Measurements from ENCODE around the gene DRC7. TPM values are rescaled to one million over a fixed set of nuclear protein-coding genes. Genes with fewer than 3 reads are reported as not detected.

DRC7 gene
- total RNA-seq, 1 donor from 2014 or later = under 0.01 TPM

DNA sequence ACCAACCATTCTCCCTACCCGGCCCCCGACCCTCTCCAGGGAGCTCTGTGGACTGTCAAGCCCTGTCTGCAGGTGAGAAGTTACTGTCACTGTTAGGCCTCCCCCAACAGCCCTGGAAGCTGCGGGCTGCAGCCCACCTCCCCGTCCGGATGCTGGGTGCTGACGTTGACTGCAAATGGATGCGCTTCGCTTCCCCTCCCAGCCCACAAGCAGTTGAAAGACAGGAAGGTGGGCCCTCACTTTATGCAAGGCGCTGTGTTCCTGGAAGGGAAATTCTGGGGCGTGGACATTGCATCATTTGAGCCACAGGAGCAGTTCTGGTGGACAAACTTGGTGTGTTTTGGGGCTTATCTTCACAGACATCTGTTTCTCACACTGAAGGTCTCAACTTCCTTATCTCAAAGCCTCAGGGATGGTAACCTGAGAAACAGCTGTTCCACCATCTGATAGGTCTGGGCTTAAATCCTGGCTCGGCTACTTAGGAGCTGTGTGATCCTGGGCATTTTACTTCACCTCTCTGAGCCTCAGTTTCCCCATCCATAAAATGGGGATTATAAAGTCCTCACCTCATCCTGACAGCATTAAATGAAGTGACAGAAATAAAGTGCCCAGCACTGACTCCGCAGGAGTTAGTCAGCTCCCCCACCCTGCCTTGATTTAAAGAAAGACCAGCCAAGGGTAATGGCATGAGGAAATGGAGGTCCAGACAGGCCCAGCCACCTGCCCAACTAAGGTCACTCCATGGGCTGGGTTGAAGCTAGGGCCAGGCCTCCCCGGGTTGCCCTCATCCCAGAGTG is 4.6 kb upstream of the DRC7 start:
- no peak for FAIRE-seq
- DNase-seq (ENCODE audit: low spot score in 2 of 2) = no peak

DNA sequence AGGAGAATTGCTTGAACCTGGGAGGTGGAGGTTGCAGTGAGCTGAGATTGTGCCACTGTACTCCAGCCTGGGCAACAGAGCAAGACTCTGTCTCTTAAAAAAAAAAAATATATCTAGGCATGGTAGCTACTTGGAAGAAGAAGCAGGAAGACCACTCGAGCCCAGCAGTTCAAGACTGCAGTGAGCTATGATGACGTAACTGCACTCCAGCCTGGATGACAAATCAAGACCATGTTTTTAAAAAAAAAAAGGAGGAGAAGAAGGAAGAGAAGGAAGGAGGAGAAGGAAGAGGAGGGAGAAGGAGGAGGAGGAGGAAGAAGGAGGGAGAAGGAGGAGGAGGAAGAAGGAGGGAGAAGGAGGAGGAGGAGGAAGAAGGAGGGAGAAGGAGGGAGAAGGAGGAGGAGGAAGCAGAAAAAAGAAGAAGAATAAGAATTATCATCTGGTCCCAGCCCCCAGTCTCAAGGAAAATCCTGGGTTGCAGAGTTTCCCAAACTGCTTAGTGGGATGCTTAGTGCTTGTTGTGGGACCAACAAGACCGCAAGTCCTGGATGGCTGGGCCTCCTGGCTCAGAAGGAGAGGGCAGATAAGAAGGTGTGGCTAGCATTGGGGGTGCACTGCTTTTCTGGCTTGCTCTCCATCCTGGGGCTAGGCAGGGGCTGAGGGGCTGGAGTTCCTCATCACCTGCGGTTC is 3.7 kb upstream of the DRC7 start:
- FAIRE-seq = no peak
- DNase-seq (ENCODE audit: low spot score in 2 of 2) = no peak

DNA sequence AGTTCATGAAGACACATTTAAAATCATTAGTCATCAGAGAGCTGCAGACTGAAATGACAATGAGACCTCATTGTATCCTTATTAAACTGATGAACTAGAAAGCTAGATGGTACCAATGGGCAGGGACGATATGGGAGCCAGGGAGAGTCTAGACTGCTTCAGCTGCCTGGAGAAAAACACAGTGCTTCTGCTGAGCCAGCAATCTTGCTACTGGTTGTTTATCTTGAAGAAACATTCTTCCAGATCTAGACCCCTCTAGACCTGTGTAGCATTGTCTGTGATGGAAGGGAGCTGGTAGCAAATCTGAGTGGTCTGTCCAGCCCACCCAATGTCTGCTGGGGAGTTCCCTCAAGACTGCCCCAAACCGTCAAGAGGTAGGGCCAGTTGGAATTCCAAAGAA is 2.0 kb upstream of the DRC7 start:
- no peak for FAIRE-seq
- DNase-seq (ENCODE audit: low spot score in 2 of 2) = no peak

DNA sequence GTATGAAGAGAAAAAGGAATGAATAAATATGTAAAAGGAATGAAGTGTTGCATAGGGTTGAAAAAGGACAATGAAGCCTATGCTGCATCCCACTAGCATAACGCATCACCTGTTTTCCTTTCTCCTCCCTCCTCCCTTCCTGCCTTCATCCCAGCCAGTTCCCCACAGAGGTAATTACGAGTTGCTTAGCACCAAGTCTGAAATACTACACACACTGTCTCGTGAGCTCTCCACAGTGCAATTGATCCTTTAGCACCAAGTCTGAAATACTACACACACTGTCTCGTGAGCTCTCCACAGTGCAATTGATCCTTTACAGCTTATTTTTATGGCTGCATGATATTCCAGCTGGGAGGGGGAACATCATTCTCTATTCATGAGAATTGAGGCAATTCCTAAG is 1.1 kb upstream of the DRC7 start:
- no peak for FAIRE-seq
- no peak for DNase-seq (ENCODE audit: low spot score in 2 of 2)

DNA sequence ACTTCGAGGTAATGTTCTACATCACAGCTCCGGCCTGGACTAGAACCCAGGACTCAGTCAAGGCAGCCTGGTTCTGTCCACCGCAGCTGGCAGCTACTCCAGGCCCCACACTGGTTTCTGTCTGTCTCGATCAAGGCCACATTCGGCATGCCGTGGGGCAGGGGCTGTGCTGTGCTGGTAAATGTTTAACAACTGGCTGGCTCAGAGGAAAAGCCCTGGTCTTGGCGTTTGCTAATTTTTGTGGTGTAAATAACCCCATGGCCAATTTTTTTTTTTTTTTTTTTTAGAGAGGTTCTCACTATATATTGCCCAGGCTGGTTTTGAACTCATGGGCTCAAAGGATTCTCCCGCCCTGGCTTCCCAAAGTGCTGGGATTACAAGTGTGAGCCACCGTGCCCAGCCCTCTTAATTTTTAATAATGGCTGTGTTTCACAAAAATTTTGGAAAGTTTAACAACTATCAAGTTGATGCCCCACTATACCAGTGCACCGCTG is 328 bp upstream of the DRC7 start:
- FAIRE-seq = no peak
- DNase-seq (ENCODE audit: low spot score in 2 of 2) = no peak

DNA sequence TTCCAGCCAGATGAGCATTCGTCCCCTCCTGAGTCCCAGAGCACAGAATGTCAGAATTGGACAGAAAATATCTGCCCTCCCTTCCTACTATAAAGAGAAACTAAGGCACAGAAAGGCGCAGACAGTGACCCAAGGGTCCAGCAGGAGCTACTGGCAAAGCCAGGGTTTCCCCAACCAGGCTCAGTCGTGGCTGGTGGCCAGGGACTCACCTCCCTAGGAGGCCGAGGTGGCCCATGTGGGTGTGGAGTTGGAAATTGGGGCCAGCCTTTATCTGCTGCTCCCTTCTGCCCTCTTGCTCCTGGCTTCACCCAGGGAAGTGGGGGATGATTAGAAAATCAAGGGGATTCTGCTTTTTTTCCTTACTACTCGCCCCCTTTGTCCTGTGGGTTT is 1.1 kb downstream of the DRC7 start:
- no peak for FAIRE-seq
- no peak for DNase-seq (ENCODE audit: low spot score in 2 of 2)

DNA sequence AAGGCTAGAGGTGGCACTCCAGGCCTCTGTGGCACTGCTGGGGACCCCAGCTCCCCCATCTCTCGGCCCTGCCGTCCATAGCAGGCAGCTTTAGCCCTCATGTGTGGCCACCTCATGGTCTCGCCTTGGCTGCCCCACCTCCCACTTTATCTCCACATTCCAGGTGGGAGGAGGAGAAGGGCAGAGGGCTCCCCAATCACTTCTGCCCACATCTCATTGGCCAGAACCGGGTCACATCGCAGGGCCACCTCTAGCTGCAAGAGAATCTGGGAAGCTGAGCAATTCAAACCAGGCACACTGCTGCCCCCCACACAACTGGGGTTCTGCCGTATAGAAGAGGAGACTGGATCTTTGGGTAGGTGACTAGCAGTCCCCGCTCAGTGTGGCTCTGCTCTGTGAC is 1.6 kb downstream of the DRC7 start:
- no peak for FAIRE-seq
- no peak for DNase-seq (ENCODE audit: low spot score in 2 of 2)

DNA sequence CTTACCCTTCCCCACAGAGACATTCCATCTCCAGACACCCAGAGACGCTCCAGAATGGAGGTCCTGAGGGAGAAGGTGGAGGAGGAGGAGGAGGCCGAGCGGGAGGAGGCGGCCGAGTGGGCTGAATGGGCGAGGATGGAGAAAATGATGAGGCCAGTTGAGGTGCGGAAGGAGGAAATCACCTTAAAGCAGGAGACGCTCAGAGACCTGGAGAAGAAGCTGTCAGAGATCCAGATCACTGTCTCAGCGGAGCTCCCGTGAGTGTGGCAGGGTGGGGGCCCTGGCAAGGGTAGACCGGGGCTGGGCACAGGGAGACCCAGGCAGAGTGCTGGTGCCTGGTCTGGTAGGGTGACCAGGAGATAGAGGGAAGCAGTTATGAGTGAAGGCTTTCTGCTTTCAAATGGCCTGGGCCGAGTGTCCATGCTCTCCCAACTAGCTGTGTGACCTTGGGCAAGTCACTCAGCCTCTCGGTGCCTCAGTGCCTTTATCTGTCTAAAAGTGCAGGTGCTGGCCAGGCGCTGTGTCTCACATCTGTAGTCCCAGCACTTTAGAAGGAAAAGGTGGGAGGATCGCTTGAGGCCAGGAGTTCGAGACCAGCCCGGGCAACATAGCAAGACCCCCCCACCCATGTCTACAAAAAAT is 3.4 kb downstream of the DRC7 start:
- DNase-seq (ENCODE audit: low spot score in 2 of 2) = no peak
- no peak for FAIRE-seq

DNA sequence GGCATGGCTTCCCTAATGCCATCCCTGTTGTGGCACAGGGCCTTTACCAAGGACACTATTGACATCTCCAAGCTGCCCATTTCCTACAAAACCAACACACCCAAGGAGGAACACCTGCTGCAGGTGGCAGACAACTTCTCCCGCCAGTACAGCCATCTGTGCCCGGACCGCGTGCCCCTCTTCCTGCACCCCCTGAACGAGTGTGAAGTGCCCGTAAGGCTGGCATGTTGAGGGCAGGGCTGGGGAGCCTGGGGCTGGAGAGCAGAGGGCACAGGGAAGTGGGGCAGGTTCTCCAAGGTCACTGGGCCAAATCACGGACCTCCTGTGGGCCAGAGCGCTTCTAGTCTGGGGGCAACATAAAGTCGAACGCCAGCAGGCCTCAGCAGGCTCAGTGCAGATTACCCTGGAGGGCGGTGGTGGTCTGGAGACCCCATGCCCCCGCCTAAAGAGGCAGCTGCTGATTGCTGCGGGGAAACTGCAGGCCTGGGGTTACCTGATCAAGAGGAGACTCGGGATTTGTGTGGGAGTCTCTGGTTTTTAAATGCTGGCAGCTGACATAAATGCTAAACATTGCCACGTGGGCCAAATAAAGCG is 4.3 kb downstream of the DRC7 start:
- DNase-seq (ENCODE audit: low spot score in 2 of 2) = no peak
- FAIRE-seq = no peak

DNA sequence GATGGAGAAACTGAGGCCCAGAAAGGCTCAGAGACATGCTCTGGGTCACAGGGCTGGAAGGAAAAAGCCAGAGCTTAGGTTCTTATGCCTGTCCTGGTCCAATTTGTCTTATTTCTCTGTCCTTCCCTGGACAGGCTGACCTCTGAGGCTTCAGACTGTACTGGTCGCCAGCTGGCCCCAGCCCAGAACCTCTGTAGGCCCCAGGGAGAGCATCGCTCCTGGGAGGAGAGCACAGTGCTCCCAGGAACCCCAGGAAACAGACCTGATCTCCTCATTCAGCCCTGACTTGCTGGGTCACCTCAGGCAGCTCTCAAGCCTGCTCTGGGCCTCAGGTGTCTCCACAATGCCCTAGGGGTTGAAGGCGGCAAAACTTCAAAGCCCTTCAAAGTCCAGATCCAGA is 4.9 kb downstream of the DRC7 start:
- DNase-seq (ENCODE audit: low spot score in 2 of 2) (no peak), FAIRE-seq (no peak)

DNA sequence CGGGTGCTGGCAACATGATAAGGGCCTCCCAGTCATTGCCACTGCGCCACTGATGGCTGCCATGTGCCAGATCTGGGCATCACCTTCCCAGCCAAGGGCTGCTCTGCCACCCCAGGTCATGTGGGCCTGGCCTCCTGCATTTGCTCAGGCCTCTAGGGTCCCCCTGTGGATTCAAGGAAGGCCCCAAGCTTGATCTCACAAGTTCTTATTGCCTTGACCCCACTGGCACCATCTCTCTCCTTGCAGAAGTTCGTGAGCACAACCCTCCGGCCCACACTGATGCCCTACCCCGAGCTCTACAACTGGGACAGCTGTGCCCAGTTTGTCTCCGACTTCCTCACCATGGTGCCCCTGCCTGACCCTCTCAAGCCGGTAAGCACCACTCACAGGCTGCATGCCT is 5.3 kb downstream of the DRC7 start:
- DNase-seq (ENCODE audit: low spot score in 2 of 2) (no peak), FAIRE-seq (no peak)

DNA sequence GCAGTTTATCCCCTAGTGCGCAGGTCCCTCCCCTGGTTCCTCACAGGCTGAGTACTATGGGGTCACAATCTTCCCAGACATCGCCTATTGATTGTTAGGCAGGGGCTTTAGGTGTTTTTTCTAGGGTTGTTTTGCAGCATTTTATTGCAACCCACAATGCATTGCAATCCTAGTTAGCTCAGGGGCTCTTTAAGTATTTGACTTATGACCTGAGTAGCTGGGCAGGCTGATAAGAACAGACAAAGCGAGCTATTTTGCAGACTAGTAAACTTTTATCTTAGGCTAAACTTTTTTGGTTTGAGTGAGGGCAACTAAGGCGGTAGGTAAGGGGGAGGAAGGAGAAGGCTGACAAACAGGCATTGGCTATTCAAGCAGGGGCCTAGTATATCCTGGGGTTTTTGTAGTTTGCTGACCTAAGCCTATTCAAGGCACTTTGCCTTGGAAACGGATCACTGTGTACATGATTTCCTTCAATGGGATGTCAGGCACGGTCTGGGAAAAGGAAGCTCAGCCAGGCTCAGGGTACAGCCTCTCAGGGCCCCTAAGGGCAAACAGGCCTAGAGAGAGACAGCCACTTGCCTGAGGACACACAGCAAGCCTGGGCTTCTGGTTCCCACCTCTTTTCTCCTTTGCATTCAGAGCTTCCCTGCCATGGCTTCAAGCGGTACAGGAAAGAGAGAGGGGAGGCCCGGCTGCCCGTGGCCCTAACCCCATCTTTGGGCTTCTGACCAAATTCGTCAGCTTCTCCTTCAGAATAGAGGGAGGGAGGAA is 6.4 kb downstream of the DRC7 start:
- DNase-seq (ENCODE audit: low spot score in 2 of 2) (no peak), FAIRE-seq (no peak)

DNA sequence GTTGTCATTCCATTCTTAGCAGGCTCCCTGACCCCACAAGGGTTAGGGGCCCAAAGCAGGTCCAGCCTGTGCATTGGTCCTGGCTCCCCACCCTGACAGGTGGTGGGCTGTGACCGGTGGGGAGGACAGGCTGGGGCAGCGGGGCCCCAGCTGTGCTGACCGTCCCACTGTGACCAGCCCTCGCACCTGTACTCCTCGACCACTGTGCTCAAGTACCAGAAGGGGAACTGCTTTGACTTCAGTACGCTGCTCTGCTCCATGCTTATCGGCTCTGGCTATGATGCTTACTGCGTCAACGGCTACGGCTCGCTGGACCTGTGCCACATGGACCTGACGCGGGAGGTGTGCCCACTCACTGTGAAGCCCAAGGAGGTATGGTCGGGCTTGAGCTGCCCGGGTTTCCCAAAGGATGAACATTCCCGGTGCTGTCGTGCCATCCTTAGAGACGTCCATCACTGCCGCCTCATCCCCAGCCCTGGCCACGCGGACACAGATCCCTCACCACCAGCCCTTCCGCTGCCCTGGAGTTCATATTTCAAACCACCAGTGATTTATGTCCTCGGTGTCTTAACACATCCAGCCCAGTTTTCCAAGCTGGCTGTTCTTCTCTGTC is 7.3 kb downstream of the DRC7 start:
- FAIRE-seq (no peak), DNase-seq (ENCODE audit: low spot score in 2 of 2) (no peak)

DNA sequence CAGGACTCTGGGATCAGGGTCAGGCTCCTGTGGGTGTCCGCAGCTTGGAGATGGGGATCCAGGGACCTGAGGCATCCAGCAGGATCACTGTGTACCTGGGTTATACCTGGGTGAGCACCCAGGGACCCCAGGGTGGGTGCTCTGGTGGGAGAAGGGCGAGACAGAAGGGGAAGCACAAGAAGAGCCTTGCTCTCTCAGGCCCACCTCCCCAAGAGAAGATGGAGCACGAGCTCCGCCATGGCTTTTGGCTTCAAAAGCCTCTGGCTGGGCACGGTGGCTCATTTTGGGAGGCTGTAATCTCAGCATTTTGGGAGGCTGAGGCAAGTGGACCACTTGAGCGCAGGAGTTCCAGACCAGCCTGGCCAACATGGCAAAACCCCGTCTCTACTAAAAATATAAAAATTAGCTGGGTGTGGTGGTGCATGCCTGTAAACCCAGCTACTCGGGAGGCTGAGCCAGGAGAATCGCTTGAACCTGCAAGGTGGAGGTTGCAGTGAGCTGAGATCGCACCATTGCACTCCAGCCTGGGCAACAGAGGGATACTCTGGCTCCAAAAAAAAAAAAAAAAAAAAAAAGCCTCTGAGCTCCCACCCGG is 8.9 kb downstream of the DRC7 start:
- FAIRE-seq = no peak
- DNase-seq (ENCODE audit: low spot score in 2 of 2) = no peak

DNA sequence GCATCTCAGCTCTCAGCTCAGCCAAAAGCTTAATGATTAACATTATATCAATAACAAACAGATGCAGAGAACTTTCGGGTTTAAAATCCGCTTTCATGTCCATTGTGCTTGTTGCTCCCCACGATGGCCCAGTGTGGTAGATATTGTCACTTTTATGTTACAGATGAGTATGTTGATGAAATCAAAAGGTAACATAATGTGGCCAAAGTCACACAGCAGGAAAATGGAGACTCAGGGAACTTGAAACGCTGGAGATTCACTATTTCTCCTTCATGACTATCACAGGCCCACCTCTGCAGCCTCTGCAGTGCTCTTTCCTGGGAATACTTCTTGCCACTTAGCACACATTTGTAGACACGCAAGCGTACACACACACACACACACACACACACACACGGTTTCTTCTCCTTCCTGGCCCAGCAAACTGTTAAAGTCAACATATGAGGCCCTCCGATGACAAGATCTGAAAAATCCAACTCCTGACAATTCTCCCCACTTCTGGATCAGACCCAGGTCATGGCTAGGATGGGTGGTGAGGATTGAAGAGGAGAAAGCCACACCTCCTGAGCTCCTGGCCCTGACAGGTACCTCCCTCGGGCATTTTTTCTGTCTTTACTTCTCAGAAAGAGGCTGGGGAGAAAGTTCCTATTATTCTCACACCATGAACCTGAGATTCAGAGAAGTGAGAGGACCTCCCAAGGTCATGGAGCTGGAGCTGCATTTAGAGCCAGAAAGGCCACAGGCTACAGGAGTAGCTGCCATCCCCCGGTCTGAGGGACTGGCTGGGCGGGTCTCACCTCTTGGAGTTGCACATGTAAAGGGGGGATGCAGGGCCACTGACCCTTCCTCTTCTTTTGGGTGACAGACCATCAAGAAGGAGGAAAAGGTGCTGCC is 9.7 kb downstream of the DRC7 start:
- FAIRE-seq = no peak
- DNase-seq (ENCODE audit: low spot score in 2 of 2) = no peak

DNA sequence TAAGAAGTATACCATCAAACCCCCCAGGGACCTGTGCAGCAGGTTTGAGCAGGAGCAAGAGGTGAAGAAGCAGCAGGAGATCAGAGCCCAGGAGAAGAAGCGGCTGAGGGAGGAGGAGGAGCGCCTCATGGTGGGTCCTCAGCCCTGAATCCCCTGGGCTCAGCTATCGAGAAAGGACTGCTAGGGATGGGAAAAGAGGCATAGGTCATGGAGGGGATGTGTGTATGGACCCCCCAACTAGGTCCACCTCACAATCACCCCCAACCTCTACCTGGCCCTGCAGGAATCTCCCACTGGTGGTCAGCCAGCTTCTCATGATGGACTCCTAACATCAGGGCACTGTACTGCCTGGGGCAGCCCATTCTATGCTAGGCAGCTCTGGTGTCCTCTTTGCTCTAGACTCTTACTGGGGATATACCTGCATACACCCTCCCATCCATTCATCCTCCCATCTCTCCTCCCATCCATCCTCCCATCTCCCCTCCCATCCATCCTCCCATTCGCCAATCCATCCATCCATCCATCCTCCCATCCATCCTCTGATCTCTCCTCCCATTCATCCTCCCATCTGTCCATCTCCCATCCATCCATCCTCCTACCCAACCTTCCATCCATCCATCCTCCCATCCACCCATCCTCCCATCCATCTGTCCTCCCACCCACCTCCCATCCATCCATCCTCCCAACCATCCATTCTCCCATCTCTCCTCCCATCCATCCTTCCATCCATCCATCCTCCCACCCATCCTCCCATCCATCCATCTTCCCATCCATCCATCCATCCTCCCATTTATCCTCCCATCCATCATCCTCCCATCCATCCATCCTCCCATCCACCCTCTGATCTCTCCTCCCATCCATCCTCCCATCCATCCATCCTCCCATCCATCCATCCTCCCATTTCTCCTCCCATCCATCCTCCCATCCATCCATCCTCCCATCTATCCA is 10.6 kb downstream of the DRC7 start:
- DNase-seq (ENCODE audit: low spot score in 2 of 2) = no peak
- FAIRE-seq = no peak

DNA sequence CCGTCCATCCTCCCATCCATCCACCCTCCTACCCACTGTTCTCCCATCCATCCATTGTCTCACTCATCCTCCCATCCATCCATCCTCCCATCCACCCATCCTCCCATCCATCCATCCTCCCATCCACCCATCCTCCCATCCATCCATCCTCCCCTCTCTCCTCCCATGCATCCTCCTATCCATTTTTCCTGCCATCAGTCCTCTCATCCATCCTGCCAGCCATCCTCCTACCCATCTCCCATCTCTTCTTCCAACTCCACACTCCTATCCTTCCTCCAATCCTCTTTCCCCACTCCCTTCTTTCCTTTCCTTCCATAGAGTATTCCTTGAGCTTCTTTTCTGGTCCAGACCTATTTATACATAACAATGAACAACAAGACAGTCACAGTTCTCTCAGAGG is 12.1 kb downstream of the DRC7 start:
- no peak for DNase-seq (ENCODE audit: low spot score in 2 of 2)
- FAIRE-seq = no peak

DNA sequence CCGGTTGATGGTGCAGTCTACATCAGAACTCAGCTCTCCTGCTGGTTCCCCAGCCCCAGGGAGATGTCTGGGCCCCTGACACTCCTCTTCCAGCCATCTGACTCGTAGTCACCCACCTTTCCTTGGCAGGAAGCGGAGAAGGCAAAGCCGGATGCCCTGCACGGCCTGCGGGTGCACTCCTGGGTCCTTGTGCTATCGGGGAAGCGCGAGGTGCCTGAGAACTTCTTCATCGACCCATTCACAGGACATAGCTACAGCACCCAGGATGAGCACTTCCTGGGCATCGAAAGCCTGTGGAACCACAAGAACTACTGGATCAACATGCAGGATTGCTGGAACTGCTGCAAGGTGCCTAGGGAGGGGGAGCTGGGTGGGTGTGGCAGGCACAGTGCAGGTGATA is 12.7 kb downstream of the DRC7 start:
- FAIRE-seq (no peak), DNase-seq (ENCODE audit: low spot score in 2 of 2) (no peak)

All from frontal cortex (tissue), 4 donors.